ENCODE results near the gene PEX7.
"Not testable (repeated sequence)": the region's sequence is repeated elsewhere in the genome, so short reads cannot be mapped to it uniquely, and the experiment has no call there.

The PEX7 gene

DNA sequence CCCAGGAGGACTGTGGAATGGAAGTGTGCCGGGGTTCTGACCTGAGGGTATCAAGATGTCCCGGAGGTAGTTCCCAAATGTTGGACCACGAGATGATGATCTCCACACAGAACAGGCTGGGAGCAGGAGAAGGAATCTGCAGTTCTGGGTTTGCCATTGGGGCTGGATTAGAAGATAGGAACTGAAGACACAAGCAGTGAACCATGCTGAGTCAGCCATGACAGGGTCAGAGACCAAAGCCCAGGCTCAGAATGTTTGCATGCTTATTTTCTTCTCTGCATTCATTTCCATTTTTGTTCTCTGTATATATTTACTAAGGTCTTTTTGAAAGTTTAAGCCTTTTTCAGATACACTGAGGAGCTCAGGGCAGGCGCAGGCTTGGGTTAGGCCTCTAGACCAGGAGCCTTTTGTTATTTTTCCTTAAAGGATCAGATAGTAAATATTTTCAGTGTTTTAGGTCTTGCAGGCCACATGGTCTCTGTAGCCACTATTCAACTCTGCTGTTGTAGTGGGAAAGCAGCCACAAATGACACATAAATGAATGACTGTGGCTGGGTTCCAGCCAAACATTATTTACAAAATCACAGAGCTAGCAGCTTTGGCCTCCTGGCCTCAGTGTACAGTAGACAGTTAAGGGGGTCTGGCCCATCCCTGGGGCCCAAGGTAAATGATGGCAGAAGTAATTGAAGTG lies 128.2 kb downstream of the PEX7 start:
- no peak overlapping the region for H3K9ac ChIP-seq (ENCODE audit: insufficient read length)
- no peaks in the 10 kb centered on the region for H3K9me3 ChIP-seq (ENCODE audit: low read depth, low read length)
- H3K4me3 ChIP-seq, result no peak overlapping the region
- no peak overlapping the region for H3K27ac ChIP-seq
- no peak for DNase-seq (ENCODE audit: low read depth, low spot score)
- TF ChIP-seq FOXP2 (optimal IDR thresholded peaks at IDR 0.05; ENCODE audit: control extremely low read depth, extremely low read length, insufficient read depth) (no peak), EZH2 (IDR thresholded peaks at IDR 0.05) (no peak), POLR2AphosphoS5 (IDR thresholded peaks at IDR 0.05; ENCODE audit: borderline replicate concordance, low read depth, low read length) (no peak)
- no peaks in the 10 kb centered on the region for H3K36me3 ChIP-seq (ENCODE audit: insufficient read depth, low read length)

DNA sequence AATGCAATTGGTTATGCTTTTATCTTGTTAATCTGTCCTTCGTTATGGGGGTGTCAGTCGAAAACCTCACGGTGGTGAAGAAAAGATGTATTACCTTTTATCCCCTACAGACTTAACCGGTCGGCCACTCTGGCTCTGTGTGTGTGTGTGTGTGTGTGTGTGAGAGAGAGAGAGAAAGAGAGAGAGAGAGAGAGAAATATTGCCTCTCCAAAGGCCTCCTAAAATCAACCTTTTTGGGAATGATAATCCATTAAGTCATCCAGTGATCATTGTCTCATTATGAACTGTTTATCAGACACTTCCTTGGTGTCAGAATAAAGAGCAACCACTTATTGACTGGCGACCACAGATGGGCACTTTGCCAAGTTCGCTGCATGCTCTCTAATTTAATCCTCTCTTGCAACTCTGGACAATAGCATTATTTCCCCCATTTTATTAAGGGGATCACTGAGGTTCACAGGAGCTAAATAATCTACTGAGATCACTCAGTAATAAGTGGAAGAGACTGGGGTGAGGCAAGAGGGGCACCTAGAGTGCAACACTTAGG lies 130.4 kb downstream of the PEX7 start:
- Histone ChIP-seq H3K9ac (ENCODE audit: insufficient read length) (no peak overlapping the region), H3K27ac (no peak overlapping the region), H3K9me3 (ENCODE audit: low read depth, low read length) (no peaks in the 10 kb centered on the region), H3K36me3 (ENCODE audit: insufficient read depth, low read length) (no peaks in the 10 kb centered on the region), H3K4me3 (no peak overlapping the region)
- no peak for DNase-seq (ENCODE audit: low read depth, low spot score)
- TF ChIP-seq POLR2AphosphoS5 (IDR thresholded peaks at IDR 0.05; ENCODE audit: borderline replicate concordance, low read depth, low read length) (no peak), FOXP2 (optimal IDR thresholded peaks at IDR 0.05; ENCODE audit: control extremely low read depth, extremely low read length, insufficient read depth) (no peak), EZH2 (IDR thresholded peaks at IDR 0.05) (no peak)

DNA sequence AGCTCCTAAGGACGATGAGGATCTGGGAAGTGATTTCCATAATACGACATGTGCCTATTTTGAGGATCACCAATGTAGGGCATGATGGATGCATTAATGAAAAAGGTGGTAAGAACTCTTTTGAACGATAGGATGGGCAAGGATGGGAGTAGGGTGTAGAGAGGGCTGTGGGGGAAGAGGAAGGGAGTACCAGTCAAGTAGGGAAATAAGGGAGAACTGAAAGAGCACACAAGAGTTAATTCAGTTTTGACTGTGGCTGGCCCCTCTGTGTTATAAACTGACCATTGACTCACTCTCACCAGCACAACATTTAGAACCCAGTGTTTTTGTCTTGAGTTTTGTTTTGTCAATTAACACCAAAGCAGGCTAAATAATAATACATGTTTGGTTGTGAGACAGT lies 132.7 kb downstream of the PEX7 start:
- Histone ChIP-seq H3K9me3 (ENCODE audit: low read depth, low read length) (no peaks in the 10 kb centered on the region), H3K27ac (no peak overlapping the region), H3K4me3 (no peak overlapping the region), H3K36me3 (ENCODE audit: insufficient read depth, low read length) (no peaks in the 10 kb centered on the region), H3K9ac (ENCODE audit: insufficient read length) (no peak overlapping the region)
- DNase-seq (ENCODE audit: low read depth, low spot score), result no peak
- TF ChIP-seq EZH2 (IDR thresholded peaks at IDR 0.05), result no peak
- no peak for TF ChIP-seq FOXP2 (optimal IDR thresholded peaks at IDR 0.05; ENCODE audit: control extremely low read depth, extremely low read length, insufficient read depth)
- TF ChIP-seq POLR2AphosphoS5 (IDR thresholded peaks at IDR 0.05; ENCODE audit: borderline replicate concordance, low read depth, low read length), result no peak

DNA sequence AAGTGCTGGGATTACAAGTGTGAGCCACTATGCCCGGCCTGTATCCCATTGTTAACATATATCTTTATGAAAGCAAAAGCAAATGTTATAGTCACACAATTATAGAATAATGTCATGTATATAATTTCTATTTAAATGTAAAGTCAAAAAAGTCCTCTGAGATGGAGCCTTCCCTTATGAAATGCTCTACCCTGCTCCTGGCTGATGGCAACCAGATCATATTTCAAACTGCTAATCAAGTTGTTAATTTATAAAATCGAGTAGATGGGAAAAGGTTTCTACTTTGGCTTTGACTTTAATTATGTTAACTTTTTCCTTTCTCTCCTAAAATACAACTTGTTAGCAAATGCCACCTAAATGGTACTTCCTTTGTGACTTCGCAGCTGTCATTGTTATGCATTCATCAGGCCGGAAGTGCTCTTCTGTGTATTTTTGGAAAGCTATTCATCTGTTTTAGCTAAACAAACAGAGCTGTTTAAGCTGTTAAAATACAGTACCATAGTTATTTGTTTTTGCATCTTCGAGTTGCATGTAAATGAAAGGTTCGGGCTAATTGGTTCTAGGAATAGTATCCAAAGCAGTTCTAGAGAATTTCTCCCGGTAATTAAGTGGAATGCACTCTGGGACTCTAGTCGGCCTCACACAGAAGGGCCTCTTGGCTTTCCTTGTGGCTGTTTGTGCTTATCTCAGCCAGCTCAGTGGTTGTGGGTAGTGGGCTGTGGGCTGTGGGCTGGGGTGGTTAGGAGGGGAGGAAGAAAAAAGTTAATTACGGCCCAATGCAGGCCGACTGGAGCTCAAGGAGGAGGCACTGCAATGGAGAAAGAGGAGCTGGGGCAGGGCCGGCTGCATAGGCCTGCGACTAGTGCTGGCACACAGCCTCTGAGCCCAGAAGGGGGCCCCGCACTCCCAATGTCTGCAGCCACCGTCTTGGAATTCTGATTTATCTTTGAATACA lies 134.5 kb downstream of the PEX7 start:
- no peaks in the 10 kb centered on the region for H3K36me3 ChIP-seq (ENCODE audit: insufficient read depth, low read length)
- no peak overlapping the region for H3K9ac ChIP-seq (ENCODE audit: insufficient read length)
- H3K27ac ChIP-seq, result no peak overlapping the region
- TF ChIP-seq POLR2AphosphoS5 (IDR thresholded peaks at IDR 0.05; ENCODE audit: borderline replicate concordance, low read depth, low read length) (no peak), EZH2 (IDR thresholded peaks at IDR 0.05) (no peak), FOXP2 (optimal IDR thresholded peaks at IDR 0.05; ENCODE audit: control extremely low read depth, extremely low read length, insufficient read depth) (no peak)
- H3K9me3 ChIP-seq (ENCODE audit: low read depth, low read length), result no peaks in the 10 kb centered on the region
- no peak for DNase-seq (ENCODE audit: low read depth, low spot score)
- H3K4me3 ChIP-seq, result no peak overlapping the region

DNA sequence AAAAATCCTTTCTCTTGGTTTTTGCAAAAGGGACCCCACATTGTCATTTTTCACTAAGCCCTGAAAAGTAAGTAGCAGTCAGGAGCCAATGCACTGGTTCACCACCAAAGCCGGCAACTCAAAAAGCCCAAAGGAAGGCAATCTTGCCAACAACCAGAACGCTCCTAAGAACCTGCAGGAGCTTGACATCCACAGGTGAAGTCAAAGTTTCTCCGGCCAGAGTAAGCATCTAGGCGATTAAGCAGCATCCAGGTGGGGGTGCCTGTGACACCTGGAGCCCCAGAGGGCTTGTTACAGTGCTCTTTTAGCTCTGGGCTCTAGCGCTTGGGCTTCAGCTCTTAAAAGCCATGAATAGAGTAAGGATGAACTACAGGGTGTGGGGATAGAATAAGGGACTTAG lies 135.8 kb downstream of the PEX7 start:
- no peak for TF ChIP-seq EZH2 (IDR thresholded peaks at IDR 0.05)
- no peak for TF ChIP-seq POLR2AphosphoS5 (IDR thresholded peaks at IDR 0.05; ENCODE audit: borderline replicate concordance, low read depth, low read length)
- TF ChIP-seq FOXP2 (optimal IDR thresholded peaks at IDR 0.05; ENCODE audit: control extremely low read depth, extremely low read length, insufficient read depth), result no peak
- Histone ChIP-seq H3K9ac (ENCODE audit: insufficient read length) (no peak overlapping the region), H3K9me3 (ENCODE audit: low read depth, low read length) (no peaks in the 10 kb centered on the region), H3K27ac (no peak overlapping the region), H3K36me3 (ENCODE audit: insufficient read depth, low read length) (no peaks in the 10 kb centered on the region), H3K4me3 (no peak overlapping the region)
- no peak for DNase-seq (ENCODE audit: low read depth, low spot score)

DNA sequence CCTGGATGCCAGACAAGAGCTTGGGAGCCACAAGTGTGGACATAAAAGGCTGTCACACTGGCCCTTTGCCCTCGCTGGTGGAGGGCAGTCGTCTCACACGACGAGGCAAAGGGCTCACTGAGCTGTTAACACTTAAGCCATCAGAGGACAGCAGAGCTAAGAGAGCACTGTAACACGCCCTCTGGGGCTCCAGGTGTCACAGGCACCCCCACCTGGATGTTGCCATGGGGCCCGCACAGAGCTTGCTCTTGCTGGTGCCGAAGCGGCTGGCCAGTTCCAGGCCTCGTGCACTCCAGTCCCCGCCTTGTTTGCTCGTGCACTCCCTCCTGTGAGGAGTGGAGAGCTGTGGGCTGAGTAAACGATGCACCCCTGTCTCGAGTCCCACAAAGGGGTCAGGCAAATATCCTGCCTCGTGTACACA lies 137.1 kb downstream of the PEX7 start:
- Histone ChIP-seq H3K27ac (no peak overlapping the region), H3K4me3 (no peak overlapping the region), H3K9ac (ENCODE audit: insufficient read length) (no peak overlapping the region), H3K9me3 (ENCODE audit: low read depth, low read length) (no peaks in the 10 kb centered on the region), H3K36me3 (ENCODE audit: insufficient read depth, low read length) (no peaks in the 10 kb centered on the region)
- TF ChIP-seq POLR2AphosphoS5 (IDR thresholded peaks at IDR 0.05; ENCODE audit: borderline replicate concordance, low read depth, low read length) (no peak), FOXP2 (optimal IDR thresholded peaks at IDR 0.05; ENCODE audit: control extremely low read depth, extremely low read length, insufficient read depth) (no peak), EZH2 (IDR thresholded peaks at IDR 0.05) (no peak)
- DNase-seq (ENCODE audit: low read depth, low spot score), result no peak

DNA sequence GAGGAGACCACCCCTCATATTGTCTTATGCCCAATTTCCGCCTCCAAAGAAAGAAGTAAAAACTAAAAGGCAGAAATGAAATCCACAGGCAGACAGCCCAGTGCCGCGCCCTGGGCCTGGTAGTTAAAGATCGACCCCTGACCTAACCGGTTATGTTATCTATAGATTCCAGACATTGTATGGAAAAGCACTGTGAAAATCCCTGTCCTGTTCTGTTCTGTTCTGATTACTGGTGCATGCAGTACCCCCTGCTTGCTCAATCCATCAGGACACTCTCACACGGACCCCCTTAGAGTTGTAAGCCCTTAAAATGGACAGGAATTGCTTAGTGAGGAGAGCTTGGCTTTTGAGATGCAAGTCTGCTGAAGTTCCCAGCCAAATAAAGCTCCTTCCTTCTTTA lies 137.5 kb downstream of the PEX7 start:
- H3K27ac ChIP-seq; DNase-seq (ENCODE audit: low read depth, low spot score); H3K4me3 ChIP-seq; H3K9me3 ChIP-seq (ENCODE audit: low read depth, low read length); H3K9ac ChIP-seq (ENCODE audit: insufficient read length); H3K36me3 ChIP-seq (ENCODE audit: insufficient read depth, low read length): not testable (repeated sequence)

DNA sequence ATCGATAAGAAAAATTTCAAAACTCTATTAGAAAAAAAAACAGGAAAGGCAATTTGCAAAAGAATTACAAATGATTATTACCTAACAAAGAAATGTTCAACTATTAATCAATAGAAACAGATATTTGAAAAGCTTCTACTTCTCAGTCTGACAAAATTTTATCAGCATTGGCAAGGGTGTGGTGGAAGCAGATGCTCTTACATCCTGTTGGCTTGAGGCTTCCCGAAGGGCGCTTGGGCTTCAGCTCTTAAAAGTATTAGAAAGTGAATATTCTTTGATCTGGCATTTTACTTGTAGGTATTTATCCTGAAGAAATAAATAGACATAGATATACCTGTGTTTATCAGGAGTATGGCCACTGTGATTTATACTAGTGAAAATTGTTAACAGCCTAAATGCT lies 138.4 kb downstream of the PEX7 start:
- no peak overlapping the region for H3K4me3 ChIP-seq
- H3K36me3 ChIP-seq (ENCODE audit: insufficient read depth, low read length), result no peaks in the 10 kb centered on the region
- no peak for DNase-seq (ENCODE audit: low read depth, low spot score)
- no peak overlapping the region for H3K27ac ChIP-seq
- no peak overlapping the region for H3K9ac ChIP-seq (ENCODE audit: insufficient read length)
- H3K9me3 ChIP-seq (ENCODE audit: low read depth, low read length), result no peaks in the 10 kb centered on the region
- TF ChIP-seq EZH2 (IDR thresholded peaks at IDR 0.05) (no peak), POLR2AphosphoS5 (IDR thresholded peaks at IDR 0.05; ENCODE audit: borderline replicate concordance, low read depth, low read length) (no peak), FOXP2 (optimal IDR thresholded peaks at IDR 0.05; ENCODE audit: control extremely low read depth, extremely low read length, insufficient read depth) (no peak)

All from SK-N-MC (cell line).